GM21367 (cell line): Measurements from ENCODE around the gene MAP3K12.
"Not testable (repeated sequence)": the region's sequence is repeated elsewhere in the genome, so short reads cannot be mapped to it uniquely, and the experiment has no call there.

Source experiments
- ATAC-seq: cut with Tn5 transposase; IDR thresholded peaks from one replicate; pipeline ENCODE4 v1.9.1; 2021; ENCODE audit not compliant: unreplicated experiment

The MAP3K12 gene

GRCh38 chr12:53472056-53472582, 27.1 kb downstream of the MAP3K12 start:
- no peak for ATAC-seq

- no peak for ATAC-seq
Observed at GRCh38 chr12:53468282-53468681, 31.0 kb downstream of the MAP3K12 start.

- no peak for ATAC-seq
Observed at GRCh38 chr12:53467880-53468279, 31.4 kb downstream of the MAP3K12 start.

GRCh38 chr12:53467082-53467481, 32.2 kb downstream of the MAP3K12 start:
- no peak for ATAC-seq

GRCh38 chr12:53466640-53467039, 32.6 kb downstream of the MAP3K12 start:
- no peak for ATAC-seq

- no peak for ATAC-seq
Observed at GRCh38 chr12:53465679-53466078, 33.6 kb downstream of the MAP3K12 start.

GRCh38 chr12:53464685-53465418, 34.4 kb downstream of the MAP3K12 start:
- no peak for ATAC-seq

GRCh38 chr12:53463802-53464560, 35.3 kb downstream of the MAP3K12 start:
- ATAC-seq = no peak

GRCh38 chr12:53462935-53463334, 36.3 kb downstream of the MAP3K12 start:
- ATAC-seq = no peak

- no peak for ATAC-seq
Observed at GRCh38 chr12:53461591-53461990, 37.7 kb downstream of the MAP3K12 start.

GRCh38 chr12:53461059-53461458, 38.2 kb downstream of the MAP3K12 start:
- ATAC-seq = no peak

GRCh38 chr12:53459097-53459496, 40.2 kb downstream of the MAP3K12 start:
- no peak for ATAC-seq

- ATAC-seq = no peak
Observed at GRCh38 chr12:53456654-53457366, 42.4 kb downstream of the MAP3K12 start.

- ATAC-seq = no peak
Observed at GRCh38 chr12:53454707-53455106, 44.6 kb downstream of the MAP3K12 start.

GRCh38 chr12:53453953-53454640, 45.2 kb downstream of the MAP3K12 start:
- ATAC-seq = no peak

GRCh38 chr12:53452159-53453077, 46.8 kb downstream of the MAP3K12 start:
- ATAC-seq = no peak

GRCh38 chr12:53451661-53452158, 47.5 kb downstream of the MAP3K12 start, which contains the start of gene PCBP2:
Gene PCBP2, plus strand, starts transcription at chr12:53452102. Its CDS starts 2,699 bp downstream, at chr12:53454801.
- peak; percentile 93 for ATAC-seq

GRCh38 chr12:53450936-53451335, 48.3 kb downstream of the MAP3K12 start:
- no peak for ATAC-seq

GRCh38 chr12:53444593-53445325, 54.5 kb downstream of the MAP3K12 start:
- ATAC-seq = not testable (repeated sequence)
